SK-N-SH (cell line): Measurements from ENCODE around the gene RNF138. TPM values are rescaled to one million over a fixed set of nuclear protein-coding genes. Genes with fewer than 3 reads are reported as not detected.

Experiments used
- CTCF ChIA-PET: fragments of 300-600, 350-600 bp; formaldehyde crosslinking; extraction: SDS; loops from one replicate; lab custom pipeline; 2021; lab: Yijun Ruan, JAX
- POLR2A ChIA-PET: fragments of 350-600 bp; sonication (Branson Sonifier 250); formaldehyde crosslinking; extraction: SDS; loops from one replicate; lab custom pipeline; 2020; ENCODE audit warnings: antibody characterized with exemption, inconsistent platforms; lab: Yijun Ruan, JAX
- DNase-seq: peaks from one replicate; pipeline ENCODE4 v3.0.0; 2012
- H2AFZ ChIP-seq: fragments of 200-600 bp; sonication (generic); 2 replicates; pipeline ENCODE4 v1.8.1; 2016; ENCODE audit warnings: antibody characterized with exemption, mild to moderate bottlenecking, low read depth
- H3F3A ChIP-seq: fragments of 200-600 bp; sonication (generic); replicated peaks from 2 replicates; pipeline ENCODE3; 2016; ENCODE audit warnings: antibody characterized with exemption, mild to moderate bottlenecking; ENCODE audit not compliant: insufficient read depth
- H3K27ac ChIP-seq, 2 experiments: fragments of 200-500 bp in 1 of 2; fragments of 200-600 bp in 1 of 2; sonication (Bioruptor generic) in 1 of 2; sonication (generic), shearing (Covaris generic) in 1 of 2; 2 replicates each; pipeline versions ENCODE4 v1.5.1 to v1.6.1; 2014 to 2016; ENCODE audit warnings: low read depth in 2 of 2, inconsistent platforms in 1 of 2, low read length in 1 of 2, mild to moderate bottlenecking in 1 of 2, mixed read lengths in 1 of 2
- H3K27me3 ChIP-seq: fragments of 200-600 bp; sonication (generic), shearing (Covaris generic); 2 replicates; pipeline ENCODE4 v1.6.1; 2016; ENCODE audit warnings: mixed run types; ENCODE audit not compliant: insufficient read depth
- H3K36me3 ChIP-seq, 2 experiments: fragments of 200-500 bp in 1 of 2; fragments of 200-600 bp in 1 of 2; sonication (Bioruptor generic) in 1 of 2; sonication (generic) in 1 of 2; replicated peaks in 1 of 2; 2 replicates each; pipeline versions ENCODE3 to v1.5.1; 2014 to 2016; ENCODE audit warnings: low read length in 1 of 2, mild to moderate bottlenecking in 1 of 2; ENCODE audit not compliant: insufficient read depth in 2 of 2, control insufficient read depth in 1 of 2
- H3K4me1 ChIP-seq, 2 experiments: fragments of 200-500 bp in 1 of 2; fragments of 200-600 bp in 1 of 2; sonication (Bioruptor generic) in 1 of 2; sonication (generic), shearing (Covaris generic) in 1 of 2; 2 replicates each; pipeline versions ENCODE4 v1.5.1 to v1.6.1; 2014 to 2016; ENCODE audit warnings: low read depth in 1 of 2, low read length in 1 of 2, mixed run types in 1 of 2; ENCODE audit not compliant: insufficient read depth in 2 of 2, control insufficient read depth in 1 of 2
- H3K4me2 ChIP-seq: fragments of 200-600 bp; sonication (generic), shearing (Covaris generic); 2 replicates; pipeline ENCODE4 v1.6.1; 2017; ENCODE audit warnings: mixed run types
- H3K4me3 ChIP-seq, 2 experiments: fragments of 200-500 bp in 1 of 2; fragments of 200-600 bp in 1 of 2; sonication (Bioruptor generic) in 1 of 2; sonication (generic), shearing (Covaris generic) in 1 of 2; 2 replicates each; pipeline versions ENCODE4 v1.5.1 to v1.8.1; 2014 to 2016; ENCODE audit warnings: low read depth in 2 of 2, inconsistent platforms in 1 of 2, low read length in 1 of 2, mild to moderate bottlenecking in 1 of 2, mixed read lengths in 1 of 2, moderate library complexity in 1 of 2
- H3K79me2 ChIP-seq: fragments of 200-600 bp; sonication (generic); 2 replicates; pipeline ENCODE4 v1.8.1; 2017; ENCODE audit warnings: mild to moderate bottlenecking; ENCODE audit not compliant: insufficient read depth
- H3K9ac ChIP-seq: fragments of 200-600 bp; sonication (generic); 2 replicates; pipeline ENCODE4 v1.6.1; 2017; ENCODE audit warnings: mixed run types
- H3K9me2 ChIP-seq: fragments of 200-600 bp; sonication (generic); 2 replicates; pipeline ENCODE4 v1.6.1; 2017; ENCODE audit warnings: mixed run types
- H3K9me3 ChIP-seq: fragments of 200-600 bp; sonication (generic); 2 replicates; pipeline ENCODE4 v1.6.1; 2017; ENCODE audit warnings: mixed run types, mild to moderate bottlenecking, moderate library complexity
- H4K20me1 ChIP-seq: fragments of 200-600 bp; sonication (generic); 2 replicates; pipeline ENCODE4 v1.6.1; 2017; ENCODE audit warnings: mild to moderate bottlenecking, mixed run types; ENCODE audit not compliant: insufficient read depth
- ELF1 ChIP-seq: IDR thresholded peaks from 2 replicates; pipeline ENCODE4 v1.4.0; 2012
- JUND ChIP-seq: IDR thresholded peaks from 2 replicates; pipeline ENCODE4 v1.4.0; 2012
- MAX ChIP-seq: IDR thresholded peaks from 2 replicates; pipeline ENCODE4 v1.4.0; 2012; ENCODE audit warnings: low read depth
- MXI1 ChIP-seq: IDR thresholded peaks from 2 replicates; pipeline ENCODE4 v1.6.1; 2012; ENCODE audit warnings: mild to moderate bottlenecking, low read depth, low read length, improper control_type of control experiment
- PBX3 ChIP-seq: IDR thresholded peaks from 2 replicates; pipeline ENCODE4; 2012
- RXRA ChIP-seq: IDR thresholded peaks from 2 replicates; pipeline ENCODE4 v1.4.0; 2012; ENCODE audit warnings: low read depth, mild to moderate bottlenecking, borderline replicate concordance
- ZBTB33 ChIP-seq: IDR thresholded peaks from 2 replicates; pipeline ENCODE4 v1.4.0; 2012; ENCODE audit warnings: low read depth, borderline replicate concordance
- WGBS: methylation state at CpG from one replicate; pipeline ENCODE4 v1.1.6; 2017; ENCODE audit warnings: low lambda C conversion rate; 5-methylcytosine and 5-hydroxymethylcytosine counted together
- polyA plus RNA-seq, 3 experiments: library from polyadenylated mRNA; depleted of rRNA; stranded (reverse); fragments of >200 nt; gene quantifications; 2 replicates each; pipeline ENCODE4 v1.2.3, GENCODE V29; 2012

The RNF138 gene
- polyA plus RNA-seq, 1 of the 3 experiments (the other 2 are of a cell fraction): 22.3 TPM

- Histone ChIP-seq H3K27me3 (no peaks in the 10 kb centered on the region), H3K9ac (peak overlapping the region; percentile 92), H3K36me3 (peaks cover 3 to 8% of the 10 kb centered on the region in 2 experiments), H4K20me1 (peaks cover 11% of the 10 kb centered on the region), H3K27ac (peak overlapping the region; percentile 80 to 88), H3K9me3 (no peaks in the 10 kb centered on the region), H3K79me2 (peaks cover 55% of the 10 kb centered on the region), H3K4me3 (peak overlapping the region; percentile 82 to 95), H3K9me2 (no peaks in the 10 kb centered on the region), H2AFZ (peak overlapping the region; percentile 74), H3K4me2 (peak overlapping the region; percentile 99), H3K4me1 (peaks cover 5 to 9% of the 10 kb centered on the region in 2 experiments; a peak in 3 of 4 replicates), H3F3A (peaks cover 17% of the 10 kb centered on the region)
- DNase-seq: no peak
- ChIA-PET POLR2A (interaction anchor here (0.9 kb wide), 1 partner anchor 38 kb away, joined by 3 read pairs; no protein-coding TSS in a partner anchor), CTCF (interaction anchor here (1.3 kb wide), 1 partner anchor 12 kb away, joined by 4 read pairs; no protein-coding TSS in a partner anchor)
- no peak for TF ChIP-seq MAX
- 5% methylated on average over 14 of the region's 32 CpGs for WGBS
Observed at GRCh38 chr18:32093102-32093511, 1.4 kb downstream of the RNF138 start.

GRCh38 chr18:32093523-32093922, 1.8 kb downstream of the RNF138 start:
- Histone ChIP-seq H3K79me2 (peaks cover 59% of the 10 kb centered on the region), H2AFZ (peak overlapping the region; percentile 74), H4K20me1 (peaks cover 13% of the 10 kb centered on the region), H3K9me2 (no peaks in the 10 kb centered on the region), H3K4me1 (peaks cover 5 to 9% of the 10 kb centered on the region in 2 experiments; a peak in 3 of 4 replicates), H3F3A (peaks cover 17% of the 10 kb centered on the region), H3K9ac (peak overlapping the region; percentile 92), H3K4me3 (peak overlapping the region; percentile 82 to 95), H3K27me3 (no peaks in the 10 kb centered on the region), H3K27ac (peak overlapping the region; percentile 80 to 88), H3K4me2 (peak overlapping the region; percentile 99), H3K36me3 (peaks cover 3 to 8% of the 10 kb centered on the region in 2 experiments), H3K9me3 (no peaks in the 10 kb centered on the region)
- DNase-seq: peak; percentile 24
- WGBS: 6% methylated on average over 7 of the region's 7 CpGs
- POLR2A ChIA-PET: interaction anchor here (0.9 kb wide), 1 partner anchor 38 kb away, joined by 3 read pairs; no protein-coding TSS in a partner anchor
- CTCF ChIA-PET: interaction anchor here (1.3 kb wide), 1 partner anchor 12 kb away, joined by 4 read pairs; no protein-coding TSS in a partner anchor
- TF ChIP-seq RXRA (no peak), ZBTB33 (no peak), ELF1 (no peak), JUND (no peak), MXI1 (no peak), PBX3 (peak; percentile 58)
